Coronary artery (tissue), 2 donors: ENCODE results near the gene LRRC75A.
"Not testable (repeated sequence)": the region's sequence is repeated elsewhere in the genome, so short reads cannot be mapped to it uniquely, and the experiment has no call there.

ENCODE experiments used
- DNase-seq: peaks from one replicate; pipeline ENCODE4 v3.0.0-alpha.2; 2017; ENCODE audit warnings: low spot score
- H3K27ac ChIP-seq, 2 donors: fragments of 200-600 bp; sonication (generic); one replicate each; pipeline ENCODE4 v1.5.1; 2016 to 2019
- H3K4me3 ChIP-seq: fragments of 200-600 bp; sonication (generic); 2 replicates; pipeline ENCODE4 v1.5.1; 2016; ENCODE audit warnings: mild to moderate bottlenecking, moderate library complexity
- CTCF ChIP-seq: fragments of 200-600 bp; sonication (generic); IDR thresholded peaks from one replicate; pipeline ENCODE4 v1.5.1; 2019; ENCODE audit warnings: antibody characterized with exemption

Gene LRRC75A

GRCh38 chr17:16406742-16407674, 85.0 kb downstream of the LRRC75A start:
- DNase-seq: no peak
- Histone ChIP-seq H3K4me3 (peak overlapping the region; percentile 85), H3K27ac (peak overlapping the region; percentile 82 to 97)
- TF ChIP-seq CTCF: no peak

GRCh38 chr17:16403847-16404246, 88.1 kb downstream of the LRRC75A start:
- H3K4me3 ChIP-seq, H3K27ac ChIP-seq, DNase-seq: not testable (repeated sequence)

GRCh38 chr17:16398270-16399267, 93.4 kb downstream of the LRRC75A start:
- Histone ChIP-seq H3K27ac (no peak overlapping the region), H3K4me3 (no peak overlapping the region)
- no peak for TF ChIP-seq CTCF
- no peak for DNase-seq

GRCh38 chr17:16396693-16397092, 95.3 kb downstream of the LRRC75A start:
- not testable (repeated sequence) for H3K4me3 ChIP-seq, DNase-seq
- H3K27ac ChIP-seq: peak overlapping the region; percentile 54 to 74

GRCh38 chr17:16395887-16396286, 96.1 kb downstream of the LRRC75A start:
- not testable (repeated sequence) for H3K4me3 ChIP-seq, DNase-seq
- H3K27ac ChIP-seq: peak overlapping the region; percentile 74

GRCh38 chr17:16392491-16392890, 99.5 kb downstream of the LRRC75A start:
- DNase-seq, H3K4me3 ChIP-seq, H3K27ac ChIP-seq: not testable (repeated sequence)
